Ishikawa (cell line): ENCODE results near the gene BMP8A.

Source experiments
- CEBPB ChIP-seq: IDR thresholded peaks from 2 replicates; pipeline ENCODE4 v1.6.1; 2012
- CREB1 ChIP-seq: IDR thresholded peaks from 2 replicates; pipeline ENCODE4 v1.6.1; 2012; ENCODE audit warnings: low read depth
- EGR1 ChIP-seq: IDR thresholded peaks from 2 replicates; pipeline ENCODE4 v1.6.1; 2012
- EP300 ChIP-seq: IDR thresholded peaks from 2 replicates; pipeline ENCODE4 v1.6.1; 2012; ENCODE audit warnings: borderline replicate concordance
- FOXM1 ChIP-seq: IDR thresholded peaks from 2 replicates; pipeline ENCODE4 v1.6.1; 2012; ENCODE audit warnings: low read depth, borderline replicate concordance
- MAX ChIP-seq: IDR thresholded peaks from 2 replicates; pipeline ENCODE4 v1.6.1; 2012
- NFIC ChIP-seq: IDR thresholded peaks from 2 replicates; pipeline ENCODE4 v1.6.1; 2012
- RAD21 ChIP-seq: IDR thresholded peaks from 2 replicates; pipeline ENCODE4 v1.6.1; 2012; ENCODE audit warnings: low read depth
- REST ChIP-seq: IDR thresholded peaks from 2 replicates; pipeline ENCODE4 v1.6.1; 2012; ENCODE audit warnings: low read depth, mild to moderate bottlenecking
- TAF1 ChIP-seq: IDR thresholded peaks from 2 replicates; pipeline ENCODE4 v1.6.1; 2012; ENCODE audit warnings: low read depth, mild to moderate bottlenecking
- TCF12 ChIP-seq: IDR thresholded peaks from 2 replicates; pipeline ENCODE4 v1.6.1; 2012; ENCODE audit warnings: low read depth
- TEAD4 ChIP-seq: IDR thresholded peaks from 2 replicates; pipeline ENCODE4 v1.6.1; 2012
- USF1 ChIP-seq: IDR thresholded peaks from 2 replicates; pipeline ENCODE4 v1.6.1; 2012
- YY1 ChIP-seq: IDR thresholded peaks from 2 replicates; pipeline ENCODE4 v1.6.1; 2012; ENCODE audit warnings: low read depth
- ZBTB7A ChIP-seq: IDR thresholded peaks from 2 replicates; pipeline ENCODE4 v1.6.1; 2012; ENCODE audit warnings: low read depth

Gene BMP8A

DNA sequence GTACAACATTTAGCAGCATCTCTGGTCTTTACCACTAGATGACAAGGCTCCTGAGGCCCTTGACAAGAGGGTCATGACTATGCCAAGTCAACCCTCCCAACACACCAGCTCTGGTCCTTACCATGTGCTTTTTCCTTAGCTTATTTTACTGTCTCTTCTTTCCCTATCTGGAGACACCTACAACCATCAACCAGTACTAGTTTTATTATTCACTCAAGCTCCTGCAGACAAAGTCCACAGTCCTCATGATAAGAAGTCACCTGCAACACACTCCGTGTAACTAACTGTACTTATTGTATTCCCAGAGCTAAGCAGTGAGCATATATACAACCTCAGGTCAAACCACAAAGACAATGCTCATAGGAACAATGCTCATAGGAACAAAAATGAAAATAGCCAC lies 69.8 kb downstream of the BMP8A start:
- TF ChIP-seq FOXM1 (no peak), EGR1 (no peak), REST (no peak)

DNA sequence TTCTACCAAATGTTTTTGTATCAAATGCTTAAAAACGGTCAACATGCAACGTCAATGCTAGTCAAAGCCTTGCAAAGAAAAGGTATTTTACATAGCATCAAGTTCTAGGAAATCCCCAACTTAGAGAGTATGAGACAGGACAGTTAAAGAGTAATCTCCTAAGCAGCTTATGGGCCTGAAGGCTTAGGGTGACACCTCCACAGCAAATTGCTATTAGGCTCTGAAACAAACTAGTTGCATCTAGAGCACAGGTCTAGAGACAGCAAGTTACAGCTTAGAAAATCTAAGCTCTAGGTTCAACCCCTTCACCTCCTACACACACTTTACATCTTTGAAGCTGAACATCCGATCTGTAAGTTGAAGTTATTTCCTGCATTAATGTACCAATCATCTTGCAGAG lies 71.5 kb downstream of the BMP8A start:
- TF ChIP-seq USF1 (no peak), MAX (no peak), NFIC (no peak), CEBPB (no peak), TCF12 (no peak), ZBTB7A (no peak), EGR1 (no peak), FOXM1 (no peak), TEAD4 (no peak), CREB1 (no peak), RAD21 (no peak), REST (no peak), YY1 (no peak), TAF1 (no peak)

DNA sequence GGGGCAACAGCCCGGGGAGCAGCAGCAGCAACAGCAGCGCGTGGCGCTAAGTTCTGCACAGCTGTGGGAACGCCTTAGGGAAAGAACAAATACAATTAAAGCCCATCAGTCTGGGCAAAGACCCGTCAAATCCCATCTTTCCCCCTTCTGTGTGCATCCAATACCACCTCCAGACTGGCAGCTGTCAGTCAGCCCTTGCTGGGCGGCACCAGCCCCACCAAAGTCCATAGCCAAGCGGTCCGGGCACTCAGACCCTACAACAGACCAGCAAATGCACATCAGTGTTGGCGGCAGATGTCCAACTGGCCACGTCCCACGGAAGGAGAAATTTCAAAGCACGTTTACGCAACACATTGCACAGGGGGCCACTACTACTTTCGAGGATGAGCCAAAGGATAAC lies 72.2 kb downstream of the BMP8A start:
- TF ChIP-seq YY1: no peak
- TF ChIP-seq EP300: no peak
- no peak for TF ChIP-seq ZBTB7A
- no peak for TF ChIP-seq TAF1
- TF ChIP-seq REST: no peak
- no peak for TF ChIP-seq MAX

DNA sequence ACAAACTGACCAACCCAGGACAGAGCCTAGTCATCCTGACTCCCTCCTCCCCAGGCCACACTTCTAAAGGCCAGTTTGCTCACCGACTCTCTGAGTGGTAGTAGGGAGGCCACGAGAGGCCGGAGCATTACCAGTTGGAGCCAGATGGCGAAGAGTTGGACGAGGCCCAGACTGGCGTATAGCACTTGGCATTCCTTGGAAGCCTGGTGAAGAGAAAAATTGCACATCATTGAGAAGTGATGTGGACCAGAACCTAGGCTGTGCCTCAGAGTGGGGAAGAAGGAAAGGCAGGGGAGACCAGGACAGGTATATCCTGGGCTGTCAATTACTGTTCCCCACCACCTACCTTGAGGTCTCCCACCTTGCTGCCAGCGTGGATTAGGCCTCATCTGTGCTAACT lies 72.9 kb downstream of the BMP8A start:
- TF ChIP-seq YY1 (no peak), ZBTB7A (no peak), RAD21 (no peak), TCF12 (no peak), TAF1 (no peak), EGR1 (no peak), NFIC (no peak), EP300 (no peak), USF1 (no peak), REST (no peak), MAX (no peak), FOXM1 (no peak), TEAD4 (no peak), CREB1 (no peak), CEBPB (no peak)
